Neural cell (in vitro differentiated cells): ENCODE data around the gene HOXC6.

ENCODE experiments used
- EP300 ChIP-seq: fragments of 450-650 bp; conservative IDR thresholded peaks from 2 replicates; pipeline ENCODE4 v1.6.1; 2014; ENCODE audit warnings: antibody characterized with exemption, mild to moderate bottlenecking, moderate library complexity; ENCODE audit not compliant: poor library complexity, severe bottlenecking
- EZH2 ChIP-seq: fragments of 200-600, 300-800 bp; shearing (Covaris generic), sonication (generic); IDR thresholded peaks from 2 replicates; pipeline ENCODE4 v1.6.1; 2014; ENCODE audit warnings: antibody characterized with exemption, low read length, borderline replicate concordance, mild to moderate bottlenecking; ENCODE audit not compliant: insufficient read depth, poor library complexity, severe bottlenecking
- MXI1 ChIP-seq: fragments of 450-650 bp; conservative IDR thresholded peaks from 2 replicates; pipeline ENCODE4 v1.6.1; 2014; ENCODE audit warnings: antibody characterized with exemption, mild to moderate bottlenecking; ENCODE audit not compliant: poor library complexity, severe bottlenecking
- POLR2AphosphoS5 ChIP-seq: IDR thresholded peaks from 2 replicates; pipeline ENCODE4 v1.6.1; 2012
- TAF1 ChIP-seq: IDR thresholded peaks from 2 replicates; pipeline ENCODE4 v1.6.1; 2012; ENCODE audit warnings: low read depth
- TF ChIP-seq, protein P1 (sequence below): fragments of 450-650 bp; IDR thresholded peaks from 2 replicates; pipeline ENCODE4 v1.5.1; 2014; ENCODE audit warnings: antibody characterized with exemption, mild to moderate bottlenecking, moderate library complexity; ENCODE audit not compliant: poor library complexity, severe bottlenecking
- TF ChIP-seq, protein P2 (sequence below): IDR thresholded peaks from 2 replicates; pipeline ENCODE4 v1.6.1; 2012; ENCODE audit warnings: borderline replicate concordance

DNA sequence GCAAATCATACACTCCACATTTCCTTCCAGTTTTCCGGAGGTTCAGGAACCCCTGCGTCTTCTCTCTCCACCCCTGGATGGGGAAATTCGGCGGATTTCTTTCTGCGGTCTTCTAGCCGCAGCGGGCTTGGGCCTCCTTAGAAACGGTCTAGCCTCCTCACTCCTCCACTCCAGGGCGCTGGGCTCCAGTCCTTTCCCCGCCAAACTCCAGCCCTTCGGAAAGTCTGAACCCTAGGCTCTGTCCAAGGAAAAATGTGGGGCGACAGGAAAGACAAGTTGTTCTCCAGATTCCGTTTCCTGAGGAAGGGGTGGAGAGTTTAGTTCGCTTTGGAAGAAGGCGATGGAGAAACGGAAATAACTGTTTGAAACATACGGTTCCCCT, 44.7 kb upstream of the HOXC6 start:
- no peak for TF ChIP-seq POLR2AphosphoS5
- no peak for TF ChIP-seq EP300
- TF ChIP-seq, protein P1, sequence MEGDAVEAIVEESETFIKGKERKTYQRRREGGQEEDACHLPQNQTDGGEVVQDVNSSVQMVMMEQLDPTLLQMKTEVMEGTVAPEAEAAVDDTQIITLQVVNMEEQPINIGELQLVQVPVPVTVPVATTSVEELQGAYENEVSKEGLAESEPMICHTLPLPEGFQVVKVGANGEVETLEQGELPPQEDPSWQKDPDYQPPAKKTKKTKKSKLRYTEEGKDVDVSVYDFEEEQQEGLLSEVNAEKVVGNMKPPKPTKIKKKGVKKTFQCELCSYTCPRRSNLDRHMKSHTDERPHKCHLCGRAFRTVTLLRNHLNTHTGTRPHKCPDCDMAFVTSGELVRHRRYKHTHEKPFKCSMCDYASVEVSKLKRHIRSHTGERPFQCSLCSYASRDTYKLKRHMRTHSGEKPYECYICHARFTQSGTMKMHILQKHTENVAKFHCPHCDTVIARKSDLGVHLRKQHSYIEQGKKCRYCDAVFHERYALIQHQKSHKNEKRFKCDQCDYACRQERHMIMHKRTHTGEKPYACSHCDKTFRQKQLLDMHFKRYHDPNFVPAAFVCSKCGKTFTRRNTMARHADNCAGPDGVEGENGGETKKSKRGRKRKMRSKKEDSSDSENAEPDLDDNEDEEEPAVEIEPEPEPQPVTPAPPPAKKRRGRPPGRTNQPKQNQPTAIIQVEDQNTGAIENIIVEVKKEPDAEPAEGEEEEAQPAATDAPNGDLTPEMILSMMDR: no peak
- TF ChIP-seq EZH2: no peak
- TF ChIP-seq TAF1: no peak
- TF ChIP-seq, protein P2, sequence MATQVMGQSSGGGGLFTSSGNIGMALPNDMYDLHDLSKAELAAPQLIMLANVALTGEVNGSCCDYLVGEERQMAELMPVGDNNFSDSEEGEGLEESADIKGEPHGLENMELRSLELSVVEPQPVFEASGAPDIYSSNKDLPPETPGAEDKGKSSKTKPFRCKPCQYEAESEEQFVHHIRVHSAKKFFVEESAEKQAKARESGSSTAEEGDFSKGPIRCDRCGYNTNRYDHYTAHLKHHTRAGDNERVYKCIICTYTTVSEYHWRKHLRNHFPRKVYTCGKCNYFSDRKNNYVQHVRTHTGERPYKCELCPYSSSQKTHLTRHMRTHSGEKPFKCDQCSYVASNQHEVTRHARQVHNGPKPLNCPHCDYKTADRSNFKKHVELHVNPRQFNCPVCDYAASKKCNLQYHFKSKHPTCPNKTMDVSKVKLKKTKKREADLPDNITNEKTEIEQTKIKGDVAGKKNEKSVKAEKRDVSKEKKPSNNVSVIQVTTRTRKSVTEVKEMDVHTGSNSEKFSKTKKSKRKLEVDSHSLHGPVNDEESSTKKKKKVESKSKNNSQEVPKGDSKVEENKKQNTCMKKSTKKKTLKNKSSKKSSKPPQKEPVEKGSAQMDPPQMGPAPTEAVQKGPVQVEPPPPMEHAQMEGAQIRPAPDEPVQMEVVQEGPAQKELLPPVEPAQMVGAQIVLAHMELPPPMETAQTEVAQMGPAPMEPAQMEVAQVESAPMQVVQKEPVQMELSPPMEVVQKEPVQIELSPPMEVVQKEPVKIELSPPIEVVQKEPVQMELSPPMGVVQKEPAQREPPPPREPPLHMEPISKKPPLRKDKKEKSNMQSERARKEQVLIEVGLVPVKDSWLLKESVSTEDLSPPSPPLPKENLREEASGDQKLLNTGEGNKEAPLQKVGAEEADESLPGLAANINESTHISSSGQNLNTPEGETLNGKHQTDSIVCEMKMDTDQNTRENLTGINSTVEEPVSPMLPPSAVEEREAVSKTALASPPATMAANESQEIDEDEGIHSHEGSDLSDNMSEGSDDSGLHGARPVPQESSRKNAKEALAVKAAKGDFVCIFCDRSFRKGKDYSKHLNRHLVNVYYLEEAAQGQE: no peak
- no peak for TF ChIP-seq MXI1
